Colon (tissue), 2 donors: ENCODE results near the gene PTK7.
"Not testable (repeated sequence)": the region's sequence is repeated elsewhere in the genome, so short reads cannot be mapped to it uniquely, and the experiment has no call there.

Experiments used
- FAIRE-seq: peaks from 2 replicates; lab custom pipeline; 2012; peaks lifted over from hg19 to GRCh38; lab: Jason Lieb, UNC
- donor health status: control.
- donor health status: control.

Gene PTK7

GRCh38 chr6:43086022-43086658 is 10.0 kb downstream of the PTK7 start:
- FAIRE-seq = no peak

GRCh38 chr6:43088654-43089056 is 12.5 kb downstream of the PTK7 start:
- FAIRE-seq = no peak

- FAIRE-seq = no peak
Observed at GRCh38 chr6:43089467-43089866, 13.4 kb downstream of the PTK7 start.

GRCh38 chr6:43089874-43090558 is 13.9 kb downstream of the PTK7 start:
- no peak for FAIRE-seq

- FAIRE-seq = no peak
Observed at GRCh38 chr6:43090559-43090956, 14.4 kb downstream of the PTK7 start.

- FAIRE-seq = no peak
Observed at GRCh38 chr6:43091020-43091419, 14.9 kb downstream of the PTK7 start.

GRCh38 chr6:43091436-43091991 is 15.4 kb downstream of the PTK7 start:
- no peak for FAIRE-seq

- FAIRE-seq = no peak
Observed at GRCh38 chr6:43092635-43093034, 16.5 kb downstream of the PTK7 start.

GRCh38 chr6:43093436-43094289 is 17.5 kb downstream of the PTK7 start:
- FAIRE-seq = no peak

- no peak for FAIRE-seq
Observed at GRCh38 chr6:43095939-43096338, 19.8 kb downstream of the PTK7 start.

GRCh38 chr6:43096451-43097097 is 20.5 kb downstream of the PTK7 start:
- no peak for FAIRE-seq

GRCh38 chr6:43097098-43097489 is 21.0 kb downstream of the PTK7 start:
- FAIRE-seq = no peak

GRCh38 chr6:43097502-43097901 is 21.4 kb downstream of the PTK7 start:
- FAIRE-seq = no peak

GRCh38 chr6:43101497-43101896 is 25.4 kb downstream of the PTK7 start:
- FAIRE-seq = no peak

GRCh38 chr6:43103253-43103876 is 27.3 kb downstream of the PTK7 start:
- FAIRE-seq = no peak

GRCh38 chr6:43105538-43106222 is 29.6 kb downstream of the PTK7 start:
- no peak for FAIRE-seq

- FAIRE-seq = no peak
Observed at GRCh38 chr6:43107344-43108062, 31.4 kb downstream of the PTK7 start.

- FAIRE-seq = no peak
Observed at GRCh38 chr6:43113431-43114260, 37.5 kb downstream of the PTK7 start.

GRCh38 chr6:43115365-43115764 is 39.3 kb downstream of the PTK7 start:
- FAIRE-seq = no peak

GRCh38 chr6:43117466-43117865 is 41.4 kb downstream of the PTK7 start:
- FAIRE-seq = not testable (repeated sequence)
